ENCODE measurements around the gene GAS6.
"Not testable (repeated sequence)": the region's sequence is repeated elsewhere in the genome, so short reads cannot be mapped to it uniquely, and the experiment has no call there.

Gene GAS6

DNA sequence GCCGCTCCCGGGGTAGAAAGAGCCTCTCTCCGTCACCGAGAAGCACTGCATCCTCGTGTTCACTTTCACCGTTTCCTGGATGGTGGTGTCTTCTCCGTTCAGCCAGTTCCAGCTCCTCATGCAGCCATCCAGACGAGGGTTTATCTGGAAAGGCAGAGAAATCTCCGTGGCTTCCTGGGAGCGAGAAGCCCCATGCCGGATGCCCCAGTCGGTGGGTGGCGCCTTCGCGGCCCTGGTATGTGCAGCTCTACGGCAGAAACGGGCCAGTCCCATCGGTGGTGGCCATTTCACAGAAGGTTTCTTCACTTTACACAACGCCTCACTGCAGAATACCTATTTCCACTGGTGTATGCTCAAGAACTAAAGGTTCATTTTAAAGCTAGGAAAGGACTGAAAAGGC is 36.9 kb downstream of the GAS6 start:
- TF ChIP-seq POLR2AphosphoS5 (IDR thresholded peaks at IDR 0.05; ENCODE audit: low read depth, low read length) (no peak), POU2F2 (IDR thresholded peaks at IDR 0.05; ENCODE audit: low read depth, low read length) (no peak), SPI1 (IDR thresholded peaks at IDR 0.05; ENCODE audit: low read depth, low read length) (no peak), PAX5 (IDR thresholded peaks at IDR 0.05; ENCODE audit: insufficient read depth, low read length, severe bottlenecking) (no peak), POLR2A (IDR thresholded peaks at IDR 0.05; ENCODE audit: low read depth, low read length) (no peak), TAF1 (IDR thresholded peaks at IDR 0.05; ENCODE audit: low read depth, low read length) (no peak)
- DNase-seq (ENCODE audit: insufficient read length, low spot score) (no peak), FAIRE-seq (no peak)

GRCh38 chr13:113826446-113826845 is 37.4 kb downstream of the GAS6 start:
- not testable (repeated sequence) for FAIRE-seq; DNase-seq (ENCODE audit: insufficient read length, low spot score)

GRCh38 chr13:113825841-113826240 is 38.0 kb downstream of the GAS6 start:
- DNase-seq (ENCODE audit: insufficient read length, low spot score): no peak
- TF ChIP-seq PAX5 (IDR thresholded peaks at IDR 0.05; ENCODE audit: insufficient read depth, low read length, severe bottlenecking) (no peak), TAF1 (IDR thresholded peaks at IDR 0.05; ENCODE audit: low read depth, low read length) (no peak), SPI1 (IDR thresholded peaks at IDR 0.05; ENCODE audit: low read depth, low read length) (no peak), POLR2A (IDR thresholded peaks at IDR 0.05; ENCODE audit: low read depth, low read length) (no peak), POU2F2 (IDR thresholded peaks at IDR 0.05; ENCODE audit: low read depth, low read length) (no peak), POLR2AphosphoS5 (IDR thresholded peaks at IDR 0.05; ENCODE audit: low read depth, low read length) (no peak)
- no peak for FAIRE-seq

- FAIRE-seq: no peak
- TF ChIP-seq POLR2AphosphoS5 (IDR thresholded peaks at IDR 0.05; ENCODE audit: low read depth, low read length) (no peak), PAX5 (IDR thresholded peaks at IDR 0.05; ENCODE audit: insufficient read depth, low read length, severe bottlenecking) (no peak), TAF1 (IDR thresholded peaks at IDR 0.05; ENCODE audit: low read depth, low read length) (no peak), POLR2A (IDR thresholded peaks at IDR 0.05; ENCODE audit: low read depth, low read length) (no peak), POU2F2 (IDR thresholded peaks at IDR 0.05; ENCODE audit: low read depth, low read length) (no peak), SPI1 (IDR thresholded peaks at IDR 0.05; ENCODE audit: low read depth, low read length) (no peak)
- no peak for DNase-seq (ENCODE audit: insufficient read length, low spot score)
Measured at GRCh38 chr13:113823771-113824170, 40.1 kb downstream of the GAS6 start.

DNA sequence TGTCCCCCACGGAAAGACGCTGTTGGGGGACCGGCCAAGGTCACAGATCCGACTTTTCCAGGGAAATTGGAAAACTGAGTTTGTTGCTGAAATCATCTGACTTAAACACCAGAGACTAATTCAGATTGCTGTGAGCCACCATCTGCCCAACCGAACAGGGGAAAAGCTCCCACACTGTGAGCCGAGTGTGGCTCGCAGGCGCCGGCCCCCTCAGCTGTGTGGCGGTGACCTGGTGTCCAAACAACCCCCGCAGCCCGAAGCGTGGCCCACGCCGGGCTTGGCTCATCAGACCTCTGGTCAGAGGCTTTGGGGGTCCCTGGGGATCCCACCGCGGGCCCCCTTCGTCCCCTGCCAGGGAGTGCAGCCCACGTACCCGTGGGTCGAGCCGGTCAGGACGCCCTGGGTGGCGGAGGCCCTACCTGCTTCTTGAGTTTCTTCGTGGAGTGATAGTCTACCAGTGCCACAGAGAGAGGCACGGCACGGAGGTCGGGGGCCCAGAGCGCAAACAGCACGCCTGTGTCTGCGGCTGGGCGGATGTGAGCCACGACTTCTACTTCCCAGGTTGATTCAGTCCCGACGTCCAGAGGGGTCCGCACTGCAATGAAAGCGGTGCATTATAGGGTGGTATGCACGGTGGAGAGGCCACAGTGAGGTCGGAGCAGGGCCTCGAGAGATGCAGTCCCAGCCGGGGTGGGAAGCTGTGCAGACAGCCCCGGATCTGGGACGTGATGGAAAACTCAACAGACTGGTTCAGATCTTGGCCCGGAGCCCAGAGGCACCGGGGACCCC is 40.7 kb downstream of the GAS6 start:
- no peak for DNase-seq (ENCODE audit: insufficient read length, low spot score)
- TF ChIP-seq POLR2AphosphoS5 (IDR thresholded peaks at IDR 0.05; ENCODE audit: low read depth, low read length) (no peak), POLR2A (IDR thresholded peaks at IDR 0.05; ENCODE audit: low read depth, low read length) (no peak), POU2F2 (IDR thresholded peaks at IDR 0.05; ENCODE audit: low read depth, low read length) (no peak), PAX5 (IDR thresholded peaks at IDR 0.05; ENCODE audit: insufficient read depth, low read length, severe bottlenecking) (no peak), SPI1 (IDR thresholded peaks at IDR 0.05; ENCODE audit: low read depth, low read length) (no peak), TAF1 (IDR thresholded peaks at IDR 0.05; ENCODE audit: low read depth, low read length) (no peak)

GRCh38 chr13:113822266-113822665 is 41.6 kb downstream of the GAS6 start:
- no peak for TF ChIP-seq POLR2A (IDR thresholded peaks at IDR 0.05; ENCODE audit: low read depth, low read length)
- TF ChIP-seq POLR2AphosphoS5 (IDR thresholded peaks at IDR 0.05; ENCODE audit: low read depth, low read length): no peak
- no peak for TF ChIP-seq SPI1 (IDR thresholded peaks at IDR 0.05; ENCODE audit: low read depth, low read length)
- TF ChIP-seq TAF1 (IDR thresholded peaks at IDR 0.05; ENCODE audit: low read depth, low read length): no peak
- no peak for TF ChIP-seq POU2F2 (IDR thresholded peaks at IDR 0.05; ENCODE audit: low read depth, low read length)
- no peak for TF ChIP-seq PAX5 (IDR thresholded peaks at IDR 0.05; ENCODE audit: insufficient read depth, low read length, severe bottlenecking)
- no peak for FAIRE-seq

More for the DNA sequence above, 40.7 kb downstream of the GAS6 start:
- FAIRE-seq: no peak

DNA sequence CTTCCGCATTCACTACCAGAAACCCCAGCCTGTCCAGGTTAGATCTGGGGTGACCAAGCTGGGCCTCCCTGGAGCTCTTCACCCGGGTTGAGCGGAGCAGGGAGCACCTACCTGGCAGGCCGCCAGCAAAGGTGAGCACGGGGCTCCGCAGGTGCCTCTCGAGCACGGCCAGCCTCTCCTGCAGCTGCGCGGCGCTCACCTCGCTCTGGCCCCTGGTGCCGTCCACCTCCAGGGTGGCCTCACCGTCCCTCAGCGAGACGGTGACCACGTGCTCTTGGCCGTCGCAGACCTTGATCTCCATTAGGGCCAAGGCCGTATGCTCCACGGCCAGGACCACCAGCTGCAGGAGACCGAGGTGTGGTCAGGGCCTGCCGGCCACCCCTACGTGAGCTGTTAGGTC is 42.0 kb downstream of the GAS6 start:
- FAIRE-seq (no peak), DNase-seq (ENCODE audit: insufficient read length, low spot score) (no peak)
- no peak for TF ChIP-seq TAF1 (IDR thresholded peaks at IDR 0.05; ENCODE audit: low read depth, low read length)
- TF ChIP-seq PAX5 (IDR thresholded peaks at IDR 0.05; ENCODE audit: insufficient read depth, low read length, severe bottlenecking): no peak
- TF ChIP-seq POU2F2 (IDR thresholded peaks at IDR 0.05; ENCODE audit: low read depth, low read length): no peak
- no peak for TF ChIP-seq POLR2AphosphoS5 (IDR thresholded peaks at IDR 0.05; ENCODE audit: low read depth, low read length)

More at GRCh38 chr13:113822266-113822665, 41.6 kb downstream of the GAS6 start:
- DNase-seq (ENCODE audit: insufficient read length, low spot score): no peak

DNA sequence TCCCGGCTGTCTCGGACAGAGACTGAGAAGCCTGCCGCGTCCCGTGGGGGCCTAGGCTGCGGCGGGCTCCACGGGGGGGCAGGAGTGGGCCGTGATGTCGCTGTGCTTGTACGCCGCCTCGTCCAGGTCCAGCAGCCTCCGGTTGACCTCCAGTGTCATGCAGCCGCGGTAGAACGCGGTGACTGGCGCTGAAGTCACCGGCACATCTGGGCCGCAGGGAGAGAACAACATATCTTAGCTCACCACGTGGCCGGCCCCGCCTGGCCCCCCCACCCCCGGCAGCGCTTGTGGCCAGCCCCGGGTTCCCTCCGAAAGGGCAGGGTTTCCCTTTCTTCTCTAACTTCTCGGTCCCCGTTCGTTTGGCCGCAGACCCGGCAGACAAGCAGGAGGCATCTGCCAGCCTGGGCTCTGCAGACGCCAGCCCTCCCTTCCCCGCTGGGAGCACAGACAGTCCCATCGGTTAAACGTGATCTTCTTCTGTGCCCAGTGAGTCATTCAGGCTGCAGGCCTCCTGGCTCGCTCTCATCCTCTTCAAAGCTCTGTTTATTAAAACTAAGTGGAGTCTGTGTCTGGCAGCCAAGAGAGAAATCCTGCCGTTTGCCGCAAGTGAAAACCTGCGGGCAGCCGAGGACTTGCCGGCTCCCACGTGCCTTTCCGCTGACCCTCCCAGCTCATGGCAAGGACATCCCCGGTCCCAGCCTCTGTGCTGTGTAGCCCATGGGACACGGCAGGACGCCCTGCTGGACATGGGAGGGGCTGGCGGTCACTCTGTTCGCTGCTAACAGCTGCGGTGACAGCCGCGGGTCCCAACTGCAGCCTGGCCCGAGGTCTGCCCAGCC is 42.8 kb downstream of the GAS6 start:
- DNase-seq (ENCODE audit: insufficient read length, low spot score) (no peak), FAIRE-seq (no peak)
- no peak for TF ChIP-seq POLR2A (IDR thresholded peaks at IDR 0.05; ENCODE audit: low read depth, low read length)
- TF ChIP-seq PAX5 (IDR thresholded peaks at IDR 0.05; ENCODE audit: insufficient read depth, low read length, severe bottlenecking): no peak
- TF ChIP-seq SPI1 (IDR thresholded peaks at IDR 0.05; ENCODE audit: low read depth, low read length): no peak
- TF ChIP-seq TAF1 (IDR thresholded peaks at IDR 0.05; ENCODE audit: low read depth, low read length): no peak
- TF ChIP-seq POLR2AphosphoS5 (IDR thresholded peaks at IDR 0.05; ENCODE audit: low read depth, low read length): no peak
- no peak for TF ChIP-seq POU2F2 (IDR thresholded peaks at IDR 0.05; ENCODE audit: low read depth, low read length)
